Inferior parietal cortex (tissue), 1 donor: Measurements from ENCODE around the gene GLI3.

Source experiments
- DNase-seq: peaks from one replicate; pipeline ENCODE4 v3.0.0-alpha.2; 2016; ENCODE audit errors: extremely low spot score

Gene GLI3

DNA sequence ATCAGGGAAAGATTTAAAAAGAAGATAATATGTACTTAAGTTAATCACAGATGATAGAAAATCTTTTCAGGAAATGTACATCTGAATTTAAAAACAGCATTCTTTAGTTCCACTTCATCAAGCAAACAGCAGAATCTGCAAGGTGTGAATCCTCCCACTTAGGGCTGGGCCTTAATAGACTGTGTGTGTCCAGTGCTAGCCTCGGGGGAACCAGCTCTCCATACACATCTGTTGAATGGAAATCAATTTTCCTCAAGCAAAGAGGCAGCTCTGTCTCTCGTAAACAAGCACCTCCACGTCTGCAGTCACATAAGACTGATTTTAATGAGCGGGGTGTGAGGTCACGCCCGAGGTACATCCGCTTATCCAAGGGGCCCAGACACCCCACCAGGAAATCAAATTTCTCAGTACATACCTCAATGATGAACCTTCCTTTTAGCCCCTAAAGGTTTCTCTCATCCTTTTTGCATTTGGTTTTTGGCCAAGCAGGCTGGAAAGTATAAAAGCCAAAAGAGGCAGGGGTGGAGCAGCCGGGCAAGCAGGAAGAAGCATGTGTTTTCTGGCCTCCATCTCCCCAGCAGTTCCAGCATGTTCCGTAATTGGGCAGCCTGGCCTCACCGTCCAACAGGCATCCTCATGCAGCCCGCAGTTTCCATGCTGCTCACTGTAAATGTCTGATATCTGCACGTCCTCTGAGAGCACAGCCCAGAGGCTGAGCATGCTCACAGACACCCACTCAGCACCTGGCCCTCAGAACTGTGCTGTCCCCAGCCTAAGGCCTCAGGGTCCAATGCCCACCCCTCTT, 131.3 kb downstream of the GLI3 start:
- DNase-seq, result no peak

DNA sequence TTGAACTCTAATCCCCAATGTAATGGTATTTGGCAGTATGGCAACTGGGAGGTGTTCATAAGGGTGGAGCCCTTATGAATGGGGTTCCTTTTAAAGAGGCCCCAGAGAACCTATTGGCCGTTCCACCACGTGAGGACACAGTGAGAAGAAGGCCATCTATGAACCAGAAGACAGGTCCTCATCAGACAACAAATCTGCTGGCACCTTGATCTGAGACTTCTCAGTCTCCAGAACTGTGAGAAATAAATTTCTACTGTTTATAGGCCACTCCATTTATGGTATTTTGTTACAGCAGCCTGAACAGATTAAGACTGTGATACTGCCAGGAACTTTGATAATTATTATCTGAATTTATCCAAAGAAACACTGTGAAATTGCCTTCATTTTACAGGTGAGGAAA, 132.3 kb downstream of the GLI3 start:
- no peak for DNase-seq

DNA sequence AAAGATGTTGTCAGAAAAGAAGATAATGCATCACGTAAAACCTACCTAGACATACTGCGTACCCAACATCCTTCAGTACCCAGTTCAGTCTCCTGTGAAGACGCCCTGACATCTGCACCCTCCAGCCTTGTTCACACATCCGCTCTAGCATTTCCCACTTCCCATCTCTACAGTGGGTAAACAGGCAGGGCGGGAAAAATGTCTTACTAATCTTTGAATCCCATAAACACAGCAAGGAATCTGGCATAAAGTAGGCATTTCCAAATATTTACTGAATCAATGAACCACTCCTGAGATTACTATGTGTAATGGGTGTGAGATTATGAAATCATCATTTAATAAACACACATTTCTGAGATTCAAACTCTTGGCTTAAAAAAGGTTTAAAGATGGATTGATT, 132.8 kb downstream of the GLI3 start:
- no peak for DNase-seq

DNA sequence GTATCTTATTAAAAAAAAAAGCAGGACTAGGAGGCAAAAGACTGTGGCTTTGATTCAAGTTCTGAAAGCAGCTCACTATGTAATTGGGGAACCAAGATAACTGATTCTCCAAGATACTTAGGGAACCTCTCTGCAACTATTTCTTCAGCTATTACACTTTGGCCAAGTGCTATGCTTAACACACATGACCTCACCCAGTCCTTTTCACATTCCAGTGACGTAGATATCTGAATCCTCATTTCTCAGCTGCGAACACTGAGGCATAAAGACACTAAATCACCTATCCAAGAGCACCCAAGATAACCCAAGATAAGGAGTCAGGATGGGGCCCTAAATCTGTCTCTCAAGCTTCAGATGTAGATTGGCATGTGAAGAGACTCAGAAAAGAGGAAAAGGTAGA, 133.6 kb downstream of the GLI3 start:
- no peak for DNase-seq

DNA sequence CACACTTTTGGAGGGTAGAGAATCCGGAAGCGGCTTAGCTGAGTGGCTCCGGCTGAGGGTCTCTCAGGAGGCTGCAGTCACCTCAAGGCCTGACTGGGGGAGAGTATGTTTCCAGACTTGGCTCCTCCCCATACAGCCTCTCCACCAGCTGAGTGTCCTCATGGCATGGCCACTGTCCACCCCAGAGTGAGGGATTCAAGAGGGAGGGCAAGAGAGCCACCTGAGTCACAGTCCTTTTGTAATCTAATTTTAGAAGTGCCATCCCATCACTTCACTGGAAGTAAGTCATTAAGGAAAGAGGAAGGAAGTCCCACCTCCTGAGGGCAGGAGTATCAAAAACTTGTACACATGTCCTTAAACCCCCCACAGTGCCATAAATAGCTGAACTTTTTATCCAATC, 134.0 kb downstream of the GLI3 start:
- DNase-seq, result no peak

DNA sequence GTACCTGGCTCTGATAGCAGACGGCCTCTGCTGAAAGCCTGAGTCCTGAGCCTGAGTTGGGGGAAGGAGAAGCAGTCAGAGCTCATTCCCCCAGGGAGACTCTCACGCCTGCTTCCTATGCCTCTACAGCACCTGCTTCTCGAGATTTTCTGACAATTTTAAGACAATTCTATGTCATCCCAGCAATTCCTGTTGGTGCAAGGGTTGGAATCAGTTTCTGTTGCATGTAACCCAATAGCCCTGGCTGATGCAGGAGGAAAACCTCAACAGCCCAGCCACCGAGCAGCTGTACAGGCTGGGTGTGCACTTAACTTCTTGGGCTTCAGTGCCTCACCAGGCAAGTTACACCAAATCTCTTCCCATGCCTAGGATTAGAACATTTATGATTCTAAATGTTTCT, 134.7 kb downstream of the GLI3 start:
- no peak for DNase-seq

DNA sequence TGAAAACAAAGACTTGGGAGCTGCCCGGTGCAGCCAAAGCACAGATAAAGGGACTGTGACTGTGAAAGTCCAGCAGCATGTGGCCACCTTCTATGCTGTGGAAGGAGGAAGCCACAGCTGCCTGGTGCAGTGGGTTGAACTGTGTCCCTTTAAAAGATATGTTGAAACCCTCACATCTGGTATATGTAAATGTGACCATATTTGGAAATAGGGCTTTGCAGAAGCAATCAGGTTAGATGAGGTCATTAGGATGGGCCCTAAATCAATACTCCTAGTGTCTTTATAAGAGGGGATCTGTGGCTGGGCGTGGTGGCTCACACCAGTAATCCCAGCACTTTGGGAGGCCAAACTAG, 136.9 kb downstream of the GLI3 start:
- no peak for DNase-seq

DNA sequence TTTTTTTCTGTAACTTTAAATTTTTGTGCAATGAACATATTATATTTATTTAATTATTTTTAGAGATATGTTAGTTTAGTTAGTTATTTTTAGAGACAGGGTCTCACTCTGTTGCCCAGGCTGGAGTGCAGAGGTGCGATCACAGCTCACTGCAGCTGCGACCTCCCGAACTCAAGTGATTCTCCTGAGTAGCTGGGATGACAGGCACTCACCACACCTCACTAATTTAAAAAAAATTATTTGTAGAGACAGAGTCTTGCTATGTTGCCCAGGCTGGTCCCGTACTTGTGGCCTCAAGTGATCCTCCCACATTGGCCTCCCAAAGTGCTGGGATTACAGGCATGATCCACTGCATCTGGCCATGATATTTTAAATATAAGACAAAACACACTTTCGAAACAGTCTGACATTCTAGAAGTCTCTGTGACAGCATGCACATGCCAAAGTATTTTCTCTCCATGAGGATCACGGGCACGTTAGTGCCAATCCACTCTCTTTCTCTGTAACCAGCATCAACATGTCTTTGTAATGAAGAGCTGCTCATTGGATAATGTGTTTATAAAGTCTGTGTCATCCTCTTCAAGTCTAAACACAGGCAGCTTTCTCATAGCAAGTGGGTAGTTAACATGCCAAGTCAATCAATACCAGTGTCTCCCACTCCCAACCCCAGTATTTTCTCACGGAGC, 137.4 kb downstream of the GLI3 start:
- DNase-seq, result no peak

DNA sequence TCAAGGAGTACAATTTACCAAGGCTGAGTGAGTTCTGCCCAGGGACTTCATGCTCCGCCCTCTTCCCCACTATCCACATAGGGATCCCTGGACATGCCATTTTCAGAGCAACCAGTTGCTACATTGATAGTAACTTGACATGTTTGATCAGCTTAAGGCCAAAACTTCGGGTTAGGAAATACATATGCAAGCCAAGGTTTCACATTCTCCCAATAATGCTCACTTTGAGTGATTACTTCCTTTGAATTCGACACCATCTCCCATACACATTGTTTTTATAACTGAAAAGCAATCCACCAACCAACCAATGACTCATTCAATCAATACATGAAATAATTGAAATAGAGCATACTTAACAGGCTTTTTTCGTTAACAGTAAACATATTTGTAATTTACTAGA, 137.9 kb downstream of the GLI3 start:
- no peak for DNase-seq

DNA sequence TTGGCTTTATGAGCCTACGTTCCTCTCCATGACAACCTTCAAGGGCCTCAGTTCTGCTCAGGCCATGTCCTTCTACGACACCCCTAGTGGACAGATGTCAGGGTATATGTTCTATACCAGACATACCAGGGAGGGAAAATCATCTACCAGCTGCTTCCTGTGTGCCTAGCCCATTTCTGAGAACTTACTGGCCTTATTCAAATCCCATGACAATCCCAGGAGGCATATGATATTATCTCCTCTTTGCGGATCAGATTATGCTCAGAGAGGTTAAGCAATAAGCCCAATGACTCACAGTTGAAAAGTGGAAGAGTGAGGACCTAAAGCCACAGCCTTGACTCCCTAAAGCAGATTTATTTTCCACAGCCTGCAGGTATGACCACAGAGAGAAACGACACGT, 139.3 kb downstream of the GLI3 start:
- DNase-seq, result no peak

DNA sequence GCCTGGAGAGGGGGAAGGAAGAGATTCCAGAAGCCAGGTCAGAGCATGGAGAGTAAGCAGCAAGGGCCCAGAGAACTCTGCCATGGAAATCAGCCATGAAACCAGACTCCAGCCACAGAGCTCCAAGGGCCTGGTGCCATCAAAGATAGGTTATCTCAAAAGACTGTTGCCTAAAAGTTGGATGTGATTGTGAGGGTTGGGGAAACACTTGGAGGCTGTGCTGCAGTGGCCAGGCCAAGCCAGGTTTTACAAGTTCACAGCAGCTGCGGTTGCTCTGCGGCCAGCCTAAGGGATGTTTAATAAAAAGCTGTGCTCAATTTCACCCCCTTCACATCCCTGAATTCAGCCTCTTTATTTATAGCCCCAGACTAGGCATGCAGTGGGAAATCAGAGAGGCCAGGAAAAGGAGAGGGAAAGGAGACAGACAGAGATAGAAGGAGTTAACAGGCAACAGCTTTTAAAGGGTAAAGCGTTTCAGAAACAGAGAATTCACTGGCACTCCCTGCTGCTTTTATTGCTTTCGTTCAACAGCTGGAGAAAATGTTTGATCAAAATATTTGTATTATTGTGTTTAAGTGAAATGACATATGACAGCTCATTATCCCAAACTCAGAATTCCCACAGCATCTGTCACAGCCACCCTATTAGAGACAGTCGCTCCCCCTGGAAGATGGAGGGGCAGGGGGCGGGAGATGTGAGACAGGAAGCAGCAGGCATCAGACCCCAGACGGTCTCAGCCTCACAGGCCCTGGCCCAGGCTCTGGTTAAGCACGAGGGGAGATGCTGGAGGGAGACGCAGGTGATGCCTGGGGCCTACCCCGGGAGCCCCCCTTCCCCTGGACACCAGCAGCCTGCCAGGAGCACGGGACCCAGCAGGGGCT, 140.1 kb downstream of the GLI3 start:
- no peak for DNase-seq

DNA sequence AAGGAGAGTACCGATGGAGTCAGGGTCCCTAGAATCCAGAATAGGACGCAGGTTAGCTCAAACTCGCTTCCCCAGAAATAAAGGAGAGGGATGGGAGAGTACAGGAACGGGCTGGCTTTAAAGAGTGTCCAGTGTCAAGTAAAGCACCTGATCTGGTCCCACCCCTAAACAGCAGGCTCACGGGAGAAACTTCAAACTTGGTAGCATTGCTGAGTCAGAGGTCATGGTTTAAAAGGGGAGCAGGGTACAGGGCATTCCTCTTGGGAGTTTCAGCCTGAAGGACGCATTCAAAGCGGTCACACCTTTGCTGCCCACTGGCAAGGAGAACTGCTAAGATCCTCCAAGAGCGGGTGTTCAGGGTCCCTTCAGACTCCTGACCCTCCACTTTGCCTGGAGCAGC, 140.7 kb downstream of the GLI3 start:
- DNase-seq, result no peak

DNA sequence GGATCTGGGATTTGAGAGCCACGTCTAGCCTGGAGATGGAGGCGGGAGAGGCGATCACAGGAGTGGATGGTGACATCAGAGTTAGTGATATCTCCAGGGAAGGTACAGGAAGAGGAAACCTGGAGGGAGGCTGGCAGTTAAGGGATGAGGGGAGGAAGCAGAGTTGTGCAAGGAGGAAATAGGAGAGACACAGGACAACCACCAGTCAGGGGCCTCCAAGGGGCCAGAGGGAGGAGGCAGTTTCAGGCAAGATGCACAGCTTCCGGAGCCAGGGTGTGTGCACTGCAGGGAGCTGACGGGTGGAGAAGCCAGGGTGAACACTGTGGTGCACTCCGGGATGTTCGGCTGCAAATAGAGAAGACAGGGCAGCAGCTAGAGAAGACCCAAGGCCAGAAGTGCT, 141.2 kb downstream of the GLI3 start:
- no peak for DNase-seq

DNA sequence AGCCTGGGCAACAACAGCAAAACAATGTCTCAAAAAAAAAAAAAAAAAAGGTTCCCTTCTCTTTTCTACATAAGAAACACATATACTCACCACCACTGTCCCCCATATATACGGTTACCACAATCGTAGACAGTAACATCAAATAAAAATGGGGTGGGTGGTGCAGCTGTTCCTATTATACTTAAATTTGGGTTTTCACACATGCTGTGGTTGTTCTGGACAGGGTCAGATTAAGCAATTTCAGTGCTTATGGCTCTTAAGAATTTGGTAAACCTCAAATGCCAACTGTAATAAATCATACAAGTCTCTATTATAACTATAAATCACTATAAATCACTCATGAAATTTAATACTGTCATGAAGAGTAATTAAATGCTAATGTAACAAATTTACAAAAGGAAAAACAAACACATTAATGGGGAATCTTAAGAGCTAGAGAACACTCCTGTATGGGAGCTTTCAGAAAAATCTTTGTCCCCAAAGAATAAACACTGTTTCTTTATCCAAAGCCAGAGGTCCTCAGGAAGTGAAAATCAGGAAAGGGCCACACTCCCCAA, 143.6 kb downstream of the GLI3 start:
- DNase-seq, result no peak

DNA sequence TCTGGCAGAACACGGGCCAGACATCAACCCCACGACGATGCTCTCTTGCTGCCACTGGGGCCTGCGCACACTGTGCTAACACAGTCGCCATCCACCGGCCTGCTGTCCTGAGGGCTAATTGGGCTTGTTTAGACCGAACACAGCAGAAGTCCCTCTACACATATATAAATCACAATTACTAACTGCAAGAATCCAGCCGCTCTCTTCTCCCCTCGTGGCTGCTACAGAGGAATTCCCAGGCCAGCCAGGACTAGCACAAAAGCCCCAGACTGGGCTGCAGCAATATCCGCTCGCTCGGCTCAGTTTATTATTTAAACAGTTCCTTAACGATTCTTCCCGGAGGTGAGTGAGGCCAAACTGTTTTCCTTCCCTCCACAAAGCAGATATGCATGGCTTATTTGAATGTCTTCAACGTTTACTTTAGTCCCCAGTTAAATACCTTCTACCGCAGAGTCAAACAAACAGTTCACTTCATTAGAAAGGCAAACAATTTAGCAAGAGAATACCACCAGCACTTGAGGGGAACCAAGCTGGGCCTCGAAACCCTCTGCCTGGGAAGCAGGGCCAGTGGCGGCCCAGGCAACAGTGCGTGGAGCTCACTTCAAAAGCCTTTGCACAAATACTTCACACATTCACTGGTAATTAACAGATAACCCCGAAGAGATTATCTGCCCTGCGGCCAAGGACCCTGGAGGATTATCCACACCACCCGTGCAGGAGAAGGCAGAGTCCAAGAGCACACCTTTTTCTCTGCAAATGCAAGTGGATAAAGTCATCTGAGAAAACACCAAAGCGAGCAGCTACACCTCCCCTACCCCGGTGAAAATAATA, 145.3 kb downstream of the GLI3 start:
- no peak for DNase-seq

DNA sequence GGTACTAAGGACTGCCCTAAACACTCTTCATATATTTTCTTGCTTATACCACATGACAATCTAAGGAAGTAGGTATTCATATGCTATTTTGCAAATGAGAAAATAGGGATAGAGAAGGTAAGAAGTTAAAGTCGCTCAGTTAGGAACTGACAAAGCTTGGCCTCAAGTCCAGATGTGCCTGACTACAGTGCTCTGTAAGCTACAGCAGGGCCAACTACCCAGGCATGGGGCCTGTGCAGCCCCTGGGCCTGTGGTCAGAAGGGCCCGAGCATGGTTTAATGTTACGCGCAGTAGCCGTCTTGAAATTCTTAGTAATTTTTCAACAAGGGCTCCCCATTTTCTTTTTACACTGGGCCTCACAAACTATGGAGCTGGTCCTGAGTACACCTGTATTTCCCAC, 146.2 kb downstream of the GLI3 start:
- DNase-seq, result no peak

DNA sequence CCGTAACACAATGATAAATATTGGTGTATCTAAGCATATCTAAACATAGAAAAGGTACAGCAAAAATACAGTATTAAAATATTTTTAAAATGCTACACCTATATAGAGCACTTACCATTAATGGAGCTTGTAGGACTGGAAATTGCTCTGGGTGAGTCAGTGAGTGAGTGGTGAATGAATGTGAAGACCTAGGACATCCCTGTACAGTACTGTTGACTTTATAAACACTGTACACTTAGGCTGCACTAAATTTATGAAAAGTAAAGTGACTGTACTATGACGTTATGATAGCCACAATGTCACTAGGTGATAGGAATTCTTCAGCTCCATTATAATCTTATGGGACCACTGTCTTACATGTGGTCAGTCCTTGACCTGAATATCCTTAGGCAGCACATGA, 147.0 kb downstream of the GLI3 start:
- DNase-seq, result no peak

DNA sequence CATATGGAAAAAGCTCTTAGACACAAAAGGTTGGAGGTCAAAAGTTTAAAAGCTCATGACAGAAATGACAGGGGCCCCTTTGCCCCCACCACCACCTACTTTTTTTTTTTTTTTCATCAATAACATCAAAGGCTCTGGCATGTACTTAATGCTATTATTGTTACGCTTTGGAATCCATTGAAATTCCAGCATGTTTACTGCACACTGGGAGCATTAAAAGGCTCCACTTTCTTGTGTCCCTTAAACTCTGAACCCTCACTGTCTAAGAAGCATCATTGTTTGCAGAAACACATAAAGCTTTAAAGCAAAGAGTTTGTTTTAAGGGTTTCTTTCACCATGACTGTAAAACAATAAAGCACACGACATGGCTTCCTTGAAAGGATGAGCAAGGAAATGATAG, 149.4 kb downstream of the GLI3 start:
- DNase-seq, result no peak

DNA sequence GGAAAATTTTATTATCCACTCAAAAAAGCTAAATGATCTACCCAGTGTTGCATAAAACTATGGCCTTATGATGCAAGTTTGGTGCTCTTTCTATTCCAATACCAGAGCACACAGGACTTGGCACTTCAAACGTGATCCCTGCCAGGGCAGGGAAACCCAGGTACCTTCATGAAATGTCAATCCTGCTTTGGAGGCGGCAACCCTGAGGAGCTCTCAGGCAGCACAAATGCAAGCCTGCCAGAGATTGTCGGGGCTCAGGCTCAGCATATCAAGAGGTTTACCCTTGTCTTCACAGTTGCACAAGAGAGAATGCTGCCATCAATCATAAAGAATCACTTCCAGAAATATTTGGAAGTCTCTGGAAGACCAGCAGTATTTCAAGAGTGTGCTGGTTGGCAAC, 151.5 kb downstream of the GLI3 start:
- no peak for DNase-seq

DNA sequence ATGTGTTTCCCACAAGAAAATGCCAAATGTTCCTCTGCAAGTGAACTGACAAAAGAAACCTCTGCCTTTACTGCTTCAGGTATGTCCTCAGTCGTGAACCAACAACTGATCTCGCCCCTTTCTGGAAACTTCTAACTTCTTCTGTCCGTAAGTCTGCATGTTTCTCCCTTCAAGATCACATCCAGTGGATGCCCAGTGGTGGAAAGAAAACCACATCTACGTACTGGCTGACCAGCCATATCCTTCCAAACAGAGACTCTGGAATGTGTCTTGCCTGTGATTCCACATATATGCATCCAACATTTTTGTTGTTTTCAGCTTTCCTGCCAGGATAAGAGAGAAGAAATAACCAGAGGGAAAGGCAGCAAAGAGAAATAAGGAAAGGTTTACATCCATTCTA, 152.7 kb downstream of the GLI3 start:
- DNase-seq, result no peak

DNA sequence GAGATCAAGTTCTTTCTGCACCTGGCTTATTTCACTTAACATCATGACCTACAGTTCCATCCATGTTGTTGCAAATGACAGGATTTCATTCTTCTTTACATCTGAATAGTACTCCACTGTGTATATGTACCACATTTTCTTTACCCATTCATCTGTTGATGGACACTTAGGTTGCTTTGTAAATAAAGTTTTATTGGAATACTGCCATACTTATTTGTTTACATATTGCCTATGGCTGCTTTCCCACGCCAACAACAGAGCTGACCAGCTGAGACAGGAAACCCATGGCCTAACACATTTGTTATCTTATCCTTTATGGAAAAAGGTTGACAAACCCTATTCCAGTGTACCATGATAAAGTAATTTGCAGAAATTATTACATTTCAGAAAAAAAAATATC, 153.7 kb downstream of the GLI3 start:
- no peak for DNase-seq

DNA sequence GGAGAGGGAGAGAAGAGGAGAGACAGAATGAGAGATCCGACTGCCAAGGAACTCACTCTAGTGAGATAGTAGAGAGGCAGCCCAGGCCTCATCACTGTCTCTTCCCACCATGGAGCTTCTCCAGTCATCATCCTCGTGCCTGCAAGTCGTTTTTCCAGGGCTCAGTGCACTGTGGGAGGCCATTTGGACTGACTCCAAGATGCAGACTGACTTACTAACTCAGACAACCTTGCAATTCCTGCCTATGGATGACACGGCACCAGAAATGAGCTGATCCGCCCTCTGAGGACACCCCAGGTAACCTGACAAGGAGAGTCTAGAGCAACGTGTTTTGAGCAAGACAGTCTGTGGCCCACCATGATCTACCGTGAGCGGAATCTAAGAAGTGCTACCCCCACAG, 154.9 kb downstream of the GLI3 start:
- DNase-seq, result no peak
